ENCODE data around the gene MATN1.
"Not testable (repeated sequence)": the region's sequence is repeated elsewhere in the genome, so short reads cannot be mapped to it uniquely, and the experiment has no call there.

MATN1 gene

GRCh38 chr1:30693822-30694221 is 29.6 kb downstream of the MATN1 start:
- no peak for DNase-seq

- no peak for DNase-seq
Measured at GRCh38 chr1:30693366-30693765, 30.0 kb downstream of the MATN1 start.

DNA sequence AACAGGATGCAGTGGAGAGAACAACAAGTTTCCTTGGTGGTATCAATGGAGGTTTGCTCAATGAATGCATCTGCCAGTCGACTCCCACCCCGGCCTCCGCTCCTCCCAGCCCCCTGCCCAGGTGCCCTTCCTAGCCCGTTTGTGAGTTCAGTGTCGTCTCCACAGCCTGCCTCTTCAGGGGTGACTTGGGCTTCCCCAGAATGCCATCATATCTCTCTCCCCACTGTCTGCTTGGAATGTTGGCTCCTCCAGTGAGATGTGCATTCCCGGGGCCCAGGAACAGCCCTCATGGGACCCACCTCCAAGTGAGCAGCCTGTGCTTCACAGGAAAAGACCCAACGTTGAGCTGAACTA is 30.5 kb downstream of the MATN1 start:
- no peak for DNase-seq

DNA sequence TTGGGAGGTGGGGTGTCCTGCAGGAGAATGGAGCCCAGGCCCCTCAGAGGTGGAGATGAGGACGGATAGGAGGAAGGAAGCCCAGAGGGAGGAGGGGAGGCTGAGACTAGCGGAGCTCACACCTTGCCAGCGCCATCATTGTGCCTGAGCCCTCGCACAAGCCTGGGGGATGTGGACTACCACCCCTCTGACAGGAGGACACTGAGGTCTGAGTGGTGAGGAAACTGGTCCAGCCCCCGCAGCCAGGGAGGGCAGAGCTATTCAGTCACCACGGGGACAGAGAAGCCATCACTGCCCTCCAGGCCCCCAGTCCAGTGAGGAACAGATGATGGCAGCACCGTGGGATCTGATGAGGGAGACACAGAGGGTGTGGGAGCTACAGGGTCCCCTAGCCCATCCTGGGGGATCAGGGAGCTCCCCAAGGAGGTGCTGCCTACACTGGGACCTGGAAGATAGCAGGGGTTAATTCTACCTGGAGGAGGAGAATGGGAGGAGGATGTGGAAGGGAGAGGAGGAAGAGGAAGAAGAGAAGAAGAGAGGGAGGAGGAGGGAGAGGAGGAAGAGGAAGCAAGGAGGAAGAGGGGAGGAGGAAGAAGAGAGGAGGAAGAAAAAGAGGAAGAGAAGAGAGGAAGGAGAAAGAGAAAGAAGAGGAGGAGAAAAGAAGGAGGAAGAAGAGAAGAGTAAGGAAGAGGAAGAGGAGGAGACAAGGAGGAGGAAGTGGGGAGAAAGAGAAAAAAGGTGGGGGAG is 31.0 kb downstream of the MATN1 start:
- DNase-seq = no peak

- no peak for DNase-seq
Measured at GRCh38 chr1:30691480-30691879, 31.9 kb downstream of the MATN1 start.

DNA sequence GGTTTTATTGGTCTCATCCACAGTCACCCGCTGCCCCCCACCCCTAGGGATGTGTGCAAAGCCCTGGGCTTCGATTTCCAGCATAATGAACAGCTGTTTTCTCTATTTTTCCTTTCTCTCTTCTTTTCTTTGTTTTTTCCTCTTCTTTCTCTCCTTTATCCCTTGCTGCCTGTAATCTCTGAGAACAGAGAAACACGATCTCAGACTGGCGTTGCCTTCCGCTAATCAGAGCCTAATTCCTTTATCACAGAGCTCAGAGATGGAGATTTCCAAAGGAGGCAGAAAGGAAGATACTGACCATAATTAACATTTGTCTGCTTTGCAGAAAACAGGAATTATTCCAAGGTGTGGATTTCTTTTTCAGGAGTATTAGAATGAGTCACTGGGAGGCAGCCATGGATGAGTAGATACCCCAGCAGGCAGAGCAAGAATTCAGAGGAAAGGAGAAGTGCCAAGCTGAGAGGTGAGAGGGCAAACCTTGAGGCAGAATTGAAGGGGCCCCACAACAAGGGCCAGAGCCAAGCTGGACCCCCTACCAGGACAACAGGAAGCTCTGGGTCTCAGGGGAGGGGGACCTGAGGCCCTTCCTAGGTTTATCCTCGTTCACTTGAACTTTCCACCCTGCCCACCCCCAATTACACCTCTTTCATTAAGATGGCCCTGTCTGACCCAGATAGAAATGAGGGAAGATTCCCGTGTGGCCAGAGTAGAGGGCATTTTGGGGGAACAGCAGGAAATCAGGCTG is 33.3 kb downstream of the MATN1 start:
- DNase-seq = no peak

DNA sequence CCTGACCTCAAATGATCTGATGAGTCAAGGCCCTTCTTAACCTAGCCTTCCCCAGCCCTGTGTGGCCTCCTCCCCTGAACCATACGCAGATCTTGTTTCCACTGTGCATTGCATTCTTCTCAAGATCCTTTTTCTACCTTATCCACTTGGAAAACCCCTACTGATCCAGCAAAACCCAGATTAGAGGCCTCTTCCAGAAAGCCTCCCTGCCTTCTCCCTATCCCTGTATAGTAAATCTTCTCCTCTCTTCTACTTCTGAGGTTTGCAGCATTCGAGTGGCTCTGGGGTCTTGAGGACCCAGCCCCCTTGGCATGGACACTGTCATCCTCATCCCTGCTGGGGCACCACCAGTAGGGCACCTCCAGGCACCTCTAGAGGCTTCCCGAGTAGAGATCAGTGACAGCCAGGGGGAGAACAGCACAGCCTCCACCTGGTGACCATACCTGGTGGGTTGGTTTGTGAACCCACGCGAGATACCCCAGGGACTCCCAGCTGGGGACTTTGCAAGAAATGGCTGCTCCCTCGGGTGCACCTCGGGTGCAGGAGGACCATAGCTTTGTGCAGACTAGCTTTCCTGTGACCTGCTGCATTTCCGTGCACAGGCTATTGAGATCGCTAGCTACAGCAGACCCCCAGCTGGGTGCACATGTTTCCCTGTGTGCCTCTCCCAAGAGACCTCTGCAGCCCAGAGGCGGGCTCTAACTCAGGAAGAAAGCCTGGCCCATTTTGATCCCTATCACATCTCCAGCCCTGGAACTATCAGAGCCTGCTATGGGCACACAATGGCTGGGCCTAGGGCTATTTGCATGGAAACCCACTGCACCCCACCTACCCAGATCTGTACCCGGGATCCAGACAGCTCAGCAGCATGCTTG is 34.2 kb downstream of the MATN1 start:
- no peak for DNase-seq

DNA sequence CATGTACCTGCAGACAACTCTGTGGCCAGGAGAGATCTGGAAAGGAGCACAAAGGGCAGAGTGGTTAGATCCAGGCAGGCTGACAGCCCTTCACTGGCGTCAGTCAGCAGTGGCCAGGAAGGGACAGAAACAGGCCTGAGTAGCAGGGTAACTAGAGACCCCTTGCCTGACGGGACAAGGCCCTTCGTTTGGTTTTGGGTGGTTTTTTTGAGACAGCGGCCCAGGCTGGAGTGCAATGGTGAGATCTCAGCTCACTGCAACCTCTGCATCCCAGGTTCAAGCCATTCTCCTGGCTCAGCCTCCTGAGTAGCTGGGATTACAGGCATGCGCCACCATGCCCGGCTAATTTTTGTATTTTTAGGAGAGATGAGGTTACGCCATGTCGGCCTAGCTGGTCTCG is 34.9 kb downstream of the MATN1 start:
- not testable (repeated sequence) for DNase-seq

DNA sequence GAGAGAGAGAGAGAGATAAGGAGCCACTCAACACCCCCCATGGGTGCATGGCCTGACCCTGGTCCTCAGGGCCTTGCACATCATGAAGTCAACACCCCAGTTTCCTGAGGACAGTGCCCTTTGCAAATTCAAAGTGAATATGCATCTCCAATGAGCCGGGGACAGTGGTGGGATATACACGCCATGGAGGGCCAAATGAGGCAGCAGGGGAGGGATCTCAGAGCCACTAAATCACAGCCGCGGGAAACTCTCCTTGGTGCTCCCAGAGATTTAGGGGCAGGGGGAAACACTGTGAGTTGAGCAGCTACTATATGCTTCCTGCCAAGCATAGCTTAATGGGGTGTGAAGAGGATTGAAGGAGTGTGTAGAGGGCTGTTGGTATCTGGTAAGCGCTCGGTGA is 35.5 kb downstream of the MATN1 start:
- no peak for DNase-seq

GRCh38 chr1:30686236-30686935 is 37.0 kb downstream of the MATN1 start:
- no peak for DNase-seq

DNA sequence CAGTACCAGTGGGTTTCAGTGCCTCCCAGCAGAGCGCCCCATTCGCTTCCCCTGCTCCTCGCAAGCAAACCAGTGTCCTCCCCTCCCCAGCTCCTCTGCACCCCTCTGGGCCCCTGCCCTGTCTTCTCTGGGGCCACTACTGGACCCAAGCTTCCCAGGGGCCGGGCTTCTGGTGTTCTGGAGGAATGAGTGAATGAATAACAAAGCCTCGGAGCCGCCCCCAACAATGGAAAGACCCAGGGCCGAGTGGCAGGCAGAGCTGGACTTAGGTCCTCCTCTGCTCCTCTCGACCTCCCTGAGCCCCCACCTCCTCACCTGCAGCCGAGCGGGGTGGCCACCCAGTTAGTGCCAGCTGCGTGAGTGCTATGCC is 37.6 kb downstream of the MATN1 start:
- DNase-seq = no peak

DNA sequence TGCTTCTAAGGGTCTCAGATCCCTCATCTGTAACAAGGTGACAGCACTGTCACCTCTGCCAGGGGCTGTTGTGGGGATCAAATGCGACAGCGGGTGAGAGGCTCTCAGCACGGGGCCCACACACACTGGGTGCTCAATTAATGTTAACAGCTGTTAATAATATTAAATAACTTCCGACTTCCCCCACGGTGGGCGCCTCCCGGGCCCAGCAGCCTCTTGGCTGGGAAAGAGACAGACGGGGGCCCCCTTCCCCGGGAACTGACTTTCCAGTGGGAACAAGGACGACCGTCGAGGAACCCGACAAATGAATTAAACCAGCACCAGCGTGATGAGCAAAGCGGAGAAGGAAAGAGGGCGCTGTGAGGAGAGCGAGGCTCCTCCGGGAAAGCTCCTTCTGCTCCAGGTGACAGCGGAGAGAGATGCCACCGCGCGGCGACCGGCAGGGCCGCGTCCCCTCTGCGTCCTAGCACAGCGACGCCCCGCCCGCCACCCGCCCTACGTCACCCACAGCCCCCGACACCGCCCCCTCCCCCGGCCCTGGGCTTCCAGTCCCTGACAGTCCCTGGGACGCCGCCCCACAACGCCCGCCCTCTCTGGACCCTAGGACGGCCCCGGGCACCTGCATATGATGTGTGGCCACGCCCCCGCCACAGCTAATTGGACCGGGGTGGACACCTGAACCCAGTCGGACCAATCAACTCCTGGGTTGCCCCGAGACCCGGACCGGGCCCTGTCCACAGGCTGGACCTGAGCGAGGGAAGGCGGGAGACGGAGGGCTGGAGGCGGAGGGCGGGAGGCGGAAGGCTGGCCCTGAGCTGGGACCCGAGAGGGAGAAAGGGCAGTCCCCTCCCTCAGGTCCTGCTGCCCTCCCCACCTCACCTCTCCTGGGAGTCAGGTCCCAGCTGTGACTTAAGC is 38.2 kb downstream of the MATN1 start:
- no peak for DNase-seq

DNA sequence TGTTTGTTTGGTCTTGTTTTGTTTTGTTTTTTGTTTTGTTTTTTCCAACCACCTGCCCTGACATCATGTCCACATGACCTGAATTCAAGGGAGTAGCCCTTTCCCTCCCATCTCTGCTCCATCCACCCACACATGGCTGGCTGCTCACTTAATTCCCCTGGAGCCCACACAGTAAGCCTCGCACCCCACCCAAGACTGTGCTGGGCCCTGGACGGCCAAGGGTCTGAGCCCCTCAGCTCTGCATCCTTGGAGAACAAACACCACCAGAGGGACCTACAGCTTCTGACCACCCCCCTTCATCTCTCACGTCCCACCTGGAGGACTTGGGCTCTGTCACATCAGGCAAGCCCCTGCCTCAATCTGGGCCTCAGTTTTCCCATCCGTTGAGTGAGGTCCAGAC is 39.1 kb downstream of the MATN1 start:
- no peak for DNase-seq

- no peak for DNase-seq
Measured at GRCh38 chr1:30683699-30684098, 39.7 kb downstream of the MATN1 start.

GRCh38 chr1:30682396-30683275 is 40.7 kb downstream of the MATN1 start:
- no peak for DNase-seq

- DNase-seq = no peak
Measured at GRCh38 chr1:30681782-30682181, 41.6 kb downstream of the MATN1 start.

DNA sequence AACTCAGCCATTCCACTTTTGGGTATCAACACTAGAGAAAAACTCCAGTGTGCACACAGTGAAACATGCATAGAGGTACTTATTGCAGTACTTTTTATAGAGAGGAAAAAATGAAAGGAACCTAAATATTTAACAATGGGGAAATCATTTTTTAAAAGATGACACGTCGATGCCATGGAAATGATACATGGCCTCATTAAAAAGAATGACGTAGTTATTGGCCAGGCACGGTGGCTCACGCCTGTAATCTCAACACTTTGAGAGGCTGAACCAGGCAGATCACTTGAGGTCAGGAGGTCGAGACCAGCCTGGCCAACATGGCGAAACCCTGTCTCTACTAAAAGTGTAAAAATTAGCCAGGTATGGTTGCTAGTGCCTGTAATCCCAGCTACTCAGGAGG is 42.5 kb downstream of the MATN1 start:
- no peak for DNase-seq

GRCh38 chr1:30680429-30680828 is 43.0 kb downstream of the MATN1 start:
- no peak for DNase-seq

DNA sequence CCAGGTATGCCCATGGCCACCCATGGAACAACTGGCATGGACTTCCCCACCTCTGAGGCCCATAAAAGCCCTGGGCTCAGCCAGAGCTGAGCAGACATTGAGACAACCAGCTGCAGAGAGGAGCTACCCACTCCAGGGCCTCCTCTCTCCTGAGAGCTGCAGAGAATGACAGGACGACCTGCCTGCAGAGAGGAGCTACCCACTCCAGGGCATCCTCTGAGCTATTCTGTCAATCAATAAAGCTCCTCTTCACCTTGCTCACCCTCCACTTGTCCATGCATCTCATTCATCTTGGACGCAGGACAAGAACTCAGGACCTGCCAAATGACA is 43.4 kb downstream of the MATN1 start:
- DNase-seq = no peak

GRCh38 chr1:30679201-30679975 is 44.0 kb downstream of the MATN1 start:
- no peak for DNase-seq

Measured in stimulated activated CD4-positive, alpha-beta T cell treated with anti-CD3 and anti-CD28 coated beads, Interleukin-1b, Interleukin-23, amount 100 ng/mL, for 48 hours (primary cell).